ENCODE results near the gene ARHGEF11. TPM values are rescaled to one million over a fixed set of nuclear protein-coding genes. Genes with fewer than 3 reads are reported as not detected.

The ARHGEF11 gene
- total and polyA plus RNA-seq, 9 of the 15 experiments (the other 6 are each of a cell fraction or from before 2014, with no cell fraction given): 0.14 to 15.5 (median 9.0) TPM

- TF ChIP-seq RREB1 (CRISPR knock-in tag; IDR thresholded peaks at IDR 0.05) (0 out of 2 replicates have a peak, but pooled peaks have one; percentile 52), HDAC6 (IDR thresholded peaks at IDR 0.05; ENCODE audit: low read depth, low read length) (no peak), IRF9 (tag; IDR thresholded peaks at IDR 0.05) (no peak), KDM5B (IDR thresholded peaks at IDR 0.05; ENCODE audit: insufficient replicate concordance, low read depth, low read length) (peak; percentile 33), RBFOX2 (IDR thresholded peaks at IDR 0.05; ENCODE audit: low read depth, low read length) (peak; percentile 71), RHOXF2B (CRISPR knock-in tag; conservative IDR thresholded peaks at IDR 0.05) (no peak), JUN (IDR thresholded peaks at IDR 0.05; ENCODE audit: borderline replicate concordance, low read depth, low read length) (0 out of 2 replicates have a peak, but pooled peaks have one; percentile 24), JUN (CRISPR knock-in tag; IDR thresholded peaks at IDR 0.05; ENCODE audit: borderline replicate concordance) (no peak)
- TF ChIP-seq, protein P1, sequence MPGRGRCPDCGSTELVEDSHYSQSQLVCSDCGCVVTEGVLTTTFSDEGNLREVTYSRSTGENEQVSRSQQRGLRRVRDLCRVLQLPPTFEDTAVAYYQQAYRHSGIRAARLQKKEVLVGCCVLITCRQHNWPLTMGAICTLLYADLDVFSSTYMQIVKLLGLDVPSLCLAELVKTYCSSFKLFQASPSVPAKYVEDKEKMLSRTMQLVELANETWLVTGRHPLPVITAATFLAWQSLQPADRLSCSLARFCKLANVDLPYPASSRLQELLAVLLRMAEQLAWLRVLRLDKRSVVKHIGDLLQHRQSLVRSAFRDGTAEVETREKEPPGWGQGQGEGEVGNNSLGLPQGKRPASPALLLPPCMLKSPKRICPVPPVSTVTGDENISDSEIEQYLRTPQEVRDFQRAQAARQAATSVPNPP (IDR thresholded peaks at IDR 0.05; ENCODE audit: borderline replicate concordance, insufficient read depth, insufficient read length): no peak
- TF ChIP-seq, protein P2, sequence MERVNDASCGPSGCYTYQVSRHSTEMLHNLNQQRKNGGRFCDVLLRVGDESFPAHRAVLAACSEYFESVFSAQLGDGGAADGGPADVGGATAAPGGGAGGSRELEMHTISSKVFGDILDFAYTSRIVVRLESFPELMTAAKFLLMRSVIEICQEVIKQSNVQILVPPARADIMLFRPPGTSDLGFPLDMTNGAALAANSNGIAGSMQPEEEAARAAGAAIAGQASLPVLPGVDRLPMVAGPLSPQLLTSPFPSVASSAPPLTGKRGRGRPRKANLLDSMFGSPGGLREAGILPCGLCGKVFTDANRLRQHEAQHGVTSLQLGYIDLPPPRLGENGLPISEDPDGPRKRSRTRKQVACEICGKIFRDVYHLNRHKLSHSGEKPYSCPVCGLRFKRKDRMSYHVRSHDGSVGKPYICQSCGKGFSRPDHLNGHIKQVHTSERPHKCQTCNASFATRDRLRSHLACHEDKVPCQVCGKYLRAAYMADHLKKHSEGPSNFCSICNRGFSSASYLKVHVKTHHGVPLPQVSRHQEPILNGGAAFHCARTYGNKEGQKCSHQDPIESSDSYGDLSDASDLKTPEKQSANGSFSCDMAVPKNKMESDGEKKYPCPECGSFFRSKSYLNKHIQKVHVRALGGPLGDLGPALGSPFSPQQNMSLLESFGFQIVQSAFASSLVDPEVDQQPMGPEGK (CRISPR knock-in tag; IDR thresholded peaks at IDR 0.05; ENCODE audit: borderline replicate concordance): 0 out of 2 replicates have a peak, but pooled peaks have one; percentile 61
Observed at GRCh38 chr1:156912861-156913808, 132.4 kb downstream of the ARHGEF11 start (continued).

Data from K562 (cell line).